ENCODE data around the gene XRRA1.
A peak's percentile ranks its signal among the peaks of the same experiment; 100 is the strongest.

Gene XRRA1

GRCh38 chr11:74870485-74870884, 78.4 kb downstream of the XRRA1 start:
- peak; percentile 56 for TF ChIP-seq CTCF (IDR thresholded peaks at IDR 0.05)

DNA sequence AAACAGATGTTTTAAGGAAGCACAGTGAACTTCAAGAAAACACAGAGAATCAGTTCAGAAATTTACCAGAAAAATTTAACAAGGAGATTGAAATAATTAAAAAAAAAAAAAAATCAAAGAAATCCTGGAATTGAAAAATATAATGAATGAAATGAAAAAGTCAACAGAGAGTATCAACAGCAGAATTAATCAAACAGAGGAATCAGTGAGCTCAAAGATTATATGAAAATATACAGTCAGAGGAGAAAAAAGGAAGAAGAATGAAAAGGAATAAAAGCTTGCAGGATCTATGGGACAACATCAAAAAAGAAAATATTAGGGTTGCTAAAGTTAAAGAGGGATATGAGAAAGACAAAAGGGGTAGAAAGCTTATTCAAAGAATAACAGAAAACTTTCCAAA, 82.3 kb downstream of the XRRA1 start:
- TF ChIP-seq CTCF (IDR thresholded peaks at IDR 0.05) = no peak

GRCh38 chr11:74863410-74863809, 85.5 kb downstream of the XRRA1 start:
- no peak for TF ChIP-seq CTCF (IDR thresholded peaks at IDR 0.05)

GRCh38 chr11:74860743-74861142, 88.1 kb downstream of the XRRA1 start:
- no peak for TF ChIP-seq CTCF (IDR thresholded peaks at IDR 0.05)

DNA sequence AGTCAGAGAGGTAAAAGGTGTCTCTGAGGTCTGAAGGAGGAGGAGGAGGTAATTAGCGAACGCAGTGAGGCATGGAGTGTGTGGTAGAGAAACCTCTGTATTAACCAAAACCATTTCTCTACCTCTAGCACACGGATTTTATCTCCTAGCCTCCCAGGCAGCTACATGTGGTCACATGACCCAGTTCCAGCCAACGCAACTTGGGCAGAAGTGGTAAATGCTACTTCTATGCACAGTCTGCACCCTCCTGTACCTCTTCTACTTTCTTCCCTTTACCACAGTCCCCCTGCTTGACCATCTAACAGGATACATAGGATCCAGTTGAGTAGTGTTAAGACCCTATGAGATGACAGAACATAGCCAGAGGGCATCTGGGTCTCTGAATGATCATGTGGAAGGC, 95.7 kb downstream of the XRRA1 start:
- TF ChIP-seq CTCF (IDR thresholded peaks at IDR 0.05) = no peak

GRCh38 chr11:74849525-74850391, 99.1 kb downstream of the XRRA1 start:
- TF ChIP-seq CTCF (IDR thresholded peaks at IDR 0.05) = no peak

DNA sequence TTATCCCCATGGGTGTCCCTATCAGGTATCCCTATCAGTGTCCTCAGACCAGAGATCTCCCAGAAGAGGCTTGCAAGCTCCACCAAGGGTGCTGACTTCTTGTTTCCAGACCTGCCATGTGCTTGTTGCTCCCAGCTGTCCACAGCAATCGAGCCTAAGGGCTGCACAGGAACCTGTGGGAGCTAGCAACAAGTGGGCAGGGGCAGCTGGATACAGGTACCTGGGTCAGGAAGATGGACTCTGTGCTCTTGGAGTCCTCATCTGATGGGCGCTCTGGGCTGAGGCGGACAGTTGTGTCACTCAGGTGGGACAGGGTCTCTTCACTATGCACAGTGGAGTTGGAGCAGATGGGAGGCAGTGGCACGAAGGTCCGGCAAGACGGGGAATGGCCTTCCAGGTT, 101.0 kb downstream of the XRRA1 start:
- TF ChIP-seq CTCF (IDR thresholded peaks at IDR 0.05) = no peak

Measured in LNCAP (cell line).